Osteoblast (primary cell): ENCODE results near the gene DDIT4. TPM values are rescaled to one million over a fixed set of nuclear protein-coding genes. Genes with fewer than 3 reads are reported as not detected.
"Not testable (repeated sequence)": the region's sequence is repeated elsewhere in the genome, so short reads cannot be mapped to it uniquely, and the experiment has no call there.

Experiments used
- DNase-seq: peaks from one replicate; pipeline ENCODE4 v3.0.0; 2011; ENCODE audit warnings: low spot score, mixed read lengths; ENCODE audit not compliant: insufficient read length; ENCODE audit errors: missing footprints
- H2AFZ ChIP-seq: 2 replicates; pipeline ENCODE4 v1.6.0; 2011; ENCODE audit warnings: mild to moderate bottlenecking, low read length
- H3K27ac ChIP-seq: 2 replicates; pipeline ENCODE4 v1.5.1; 2011; ENCODE audit warnings: mild to moderate bottlenecking, low read depth, low read length, moderate library complexity
- H3K27me3 ChIP-seq: 2 replicates; pipeline ENCODE4 v1.6.0; 2012; ENCODE audit warnings: mild to moderate bottlenecking, control low read depth, inconsistent platforms, low read length, moderate library complexity; ENCODE audit not compliant: insufficient read depth
- H3K36me3 ChIP-seq: 2 replicates; pipeline ENCODE4 v1.5.1; 2011; ENCODE audit warnings: mild to moderate bottlenecking, low read length, control low read depth, moderate library complexity; ENCODE audit not compliant: insufficient read depth
- H3K4me1 ChIP-seq: 2 replicates; pipeline ENCODE4 v1.5.1; 2011; ENCODE audit warnings: mild to moderate bottlenecking, low read length, control low read depth, moderate library complexity; ENCODE audit not compliant: insufficient read depth
- H3K4me2 ChIP-seq: 2 replicates; pipeline ENCODE4 v1.6.0; 2011; ENCODE audit warnings: mild to moderate bottlenecking, low read length; ENCODE audit not compliant: insufficient read depth
- H3K4me3 ChIP-seq: fragments of 200-600 bp; sonication (generic); 3 replicates; pipeline ENCODE4 v1.5.1; 2012; ENCODE audit warnings: mild to moderate bottlenecking, low read length, inconsistent platforms; ENCODE audit not compliant: insufficient read depth
- H3K79me2 ChIP-seq: 2 replicates; pipeline ENCODE4 v1.6.0; 2012; ENCODE audit warnings: mild to moderate bottlenecking, low read length, control low read depth, inconsistent platforms; ENCODE audit not compliant: insufficient read depth
- H3K9me3 ChIP-seq: 2 replicates; pipeline ENCODE4 v1.5.1; 2011; ENCODE audit warnings: low read depth, low read length, control low read depth
- H4K20me1 ChIP-seq: 2 replicates; pipeline ENCODE4 v1.6.0; 2012; ENCODE audit warnings: mild to moderate bottlenecking, low read length, control low read depth; ENCODE audit not compliant: insufficient read depth
- total RNA-seq: library from RNA; depleted of rRNA; stranded (reverse); fragments of >200 nt; gene quantifications from 2 replicates; pipeline ENCODE4 v1.2.3, GENCODE V29; 2012
- TF ChIP-seq, protein P1 (sequence below): IDR thresholded peaks from 2 replicates; pipeline ENCODE4 v1.5.1; 2011; ENCODE audit warnings: mild to moderate bottlenecking, low read depth, low read length, moderate library complexity; ENCODE audit errors: extremely low read depth

The DDIT4 gene
- total RNA-seq, 1 donor = 522 TPM

GRCh38 chr10:72245949-72246525 is 27.7 kb upstream of the DDIT4 start:
- peak; percentile 77 for DNase-seq

DNA sequence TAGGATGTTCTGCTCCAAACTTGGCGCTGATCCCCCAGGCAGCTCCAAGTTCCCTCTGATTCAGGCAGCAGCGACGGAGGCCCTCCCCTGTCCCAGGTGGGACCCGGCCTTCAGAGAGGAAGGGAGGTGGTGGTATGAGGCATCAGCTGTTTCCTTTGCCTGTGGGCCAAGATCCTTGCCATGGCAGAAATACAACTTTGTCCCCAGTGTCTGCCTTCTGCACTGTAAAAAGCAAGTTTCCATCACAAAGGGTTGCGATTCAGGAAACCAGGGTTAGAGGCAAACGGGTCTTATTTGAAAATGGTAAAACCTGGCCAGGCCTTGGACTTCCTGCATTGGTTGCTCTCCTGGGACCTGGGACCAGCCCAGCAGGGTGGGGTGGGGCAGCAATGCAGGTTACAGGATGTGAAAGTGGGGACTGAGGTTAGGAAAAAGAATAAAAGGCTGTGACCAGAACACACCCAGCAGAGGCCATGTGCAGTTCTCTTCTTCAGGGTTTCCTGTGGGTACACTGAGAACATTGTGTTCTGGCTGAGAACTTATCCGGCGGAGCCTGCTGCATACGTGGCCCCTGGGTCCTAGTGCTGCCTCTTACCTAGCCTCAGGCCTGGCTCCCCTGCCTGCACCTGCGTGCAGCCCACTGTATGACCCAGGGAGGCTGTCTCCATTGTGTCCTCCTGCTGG is 25.1 kb upstream of the DDIT4 start:
- Histone ChIP-seq H3K4me3 (no peak overlapping the region), H2AFZ (peak overlapping the region; percentile 82), H3K27ac (no peak overlapping the region), H4K20me1 (no peaks in the 10 kb centered on the region), H3K9me3 (no peaks in the 10 kb centered on the region), H3K4me1 (peaks cover 31% of the 10 kb centered on the region), H3K36me3 (no peaks in the 10 kb centered on the region), H3K27me3 (no peaks in the 10 kb centered on the region), H3K4me2 (peak overlapping the region; percentile 44), H3K79me2 (no peaks in the 10 kb centered on the region)
- peak; percentile 76 for DNase-seq
- TF ChIP-seq, protein P1, sequence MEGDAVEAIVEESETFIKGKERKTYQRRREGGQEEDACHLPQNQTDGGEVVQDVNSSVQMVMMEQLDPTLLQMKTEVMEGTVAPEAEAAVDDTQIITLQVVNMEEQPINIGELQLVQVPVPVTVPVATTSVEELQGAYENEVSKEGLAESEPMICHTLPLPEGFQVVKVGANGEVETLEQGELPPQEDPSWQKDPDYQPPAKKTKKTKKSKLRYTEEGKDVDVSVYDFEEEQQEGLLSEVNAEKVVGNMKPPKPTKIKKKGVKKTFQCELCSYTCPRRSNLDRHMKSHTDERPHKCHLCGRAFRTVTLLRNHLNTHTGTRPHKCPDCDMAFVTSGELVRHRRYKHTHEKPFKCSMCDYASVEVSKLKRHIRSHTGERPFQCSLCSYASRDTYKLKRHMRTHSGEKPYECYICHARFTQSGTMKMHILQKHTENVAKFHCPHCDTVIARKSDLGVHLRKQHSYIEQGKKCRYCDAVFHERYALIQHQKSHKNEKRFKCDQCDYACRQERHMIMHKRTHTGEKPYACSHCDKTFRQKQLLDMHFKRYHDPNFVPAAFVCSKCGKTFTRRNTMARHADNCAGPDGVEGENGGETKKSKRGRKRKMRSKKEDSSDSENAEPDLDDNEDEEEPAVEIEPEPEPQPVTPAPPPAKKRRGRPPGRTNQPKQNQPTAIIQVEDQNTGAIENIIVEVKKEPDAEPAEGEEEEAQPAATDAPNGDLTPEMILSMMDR = no peak

More at GRCh38 chr10:72245949-72246525, 27.7 kb upstream of the DDIT4 start:
- Histone ChIP-seq H3K27me3 (no peaks in the 10 kb centered on the region), H3K27ac (no peak overlapping the region), H3K36me3 (no peaks in the 10 kb centered on the region), H3K4me3 (no peak overlapping the region), H3K79me2 (no peaks in the 10 kb centered on the region), H2AFZ (peak overlapping the region; percentile 21), H3K4me1 (peaks cover 42% of the 10 kb centered on the region), H3K9me3 (no peaks in the 10 kb centered on the region), H4K20me1 (no peaks in the 10 kb centered on the region), H3K4me2 (no peak overlapping the region)
- TF ChIP-seq, protein P1 = no peak

GRCh38 chr10:72249176-72249862 is 24.4 kb upstream of the DDIT4 start:
- not testable (repeated sequence) for H3K4me2 ChIP-seq, H4K20me1 ChIP-seq, H3K36me3 ChIP-seq, H3K79me2 ChIP-seq, DNase-seq, H3K27me3 ChIP-seq, H3K4me3 ChIP-seq, H3K27ac ChIP-seq, H3K9me3 ChIP-seq
- H2AFZ ChIP-seq = peak overlapping the region; percentile 82
- H3K4me1 ChIP-seq = peaks cover 24% of the 10 kb centered on the region

GRCh38 chr10:72250666-72251065 is 23.1 kb upstream of the DDIT4 start:
- H3K4me1 ChIP-seq = peaks cover 23% of the 10 kb centered on the region
- no peak overlapping the region for H3K4me3 ChIP-seq
- no peak overlapping the region for H3K27ac ChIP-seq
- TF ChIP-seq, protein P1 = no peak
- H2AFZ ChIP-seq = peak overlapping the region; percentile 62
- no peaks in the 10 kb centered on the region for H4K20me1 ChIP-seq
- no peak overlapping the region for H3K4me2 ChIP-seq
- H3K27me3 ChIP-seq = no peaks in the 10 kb centered on the region
- no peaks in the 10 kb centered on the region for H3K9me3 ChIP-seq
- no peaks in the 10 kb centered on the region for H3K36me3 ChIP-seq
- DNase-seq = peak; percentile 92
- H3K79me2 ChIP-seq = no peaks in the 10 kb centered on the region
